SH-SY5Y (cell line): ENCODE data around the gene ADD1.

Experiments
- GATA2 ChIP-seq: IDR thresholded peaks from 2 replicates; pipeline ENCODE4 v1.6.1; 2011; ENCODE audit warnings: mild to moderate bottlenecking, low read depth, low read length
- GATA3 ChIP-seq: IDR thresholded peaks from 2 replicates; pipeline ENCODE4 v1.6.1; 2011; ENCODE audit warnings: low read depth, mild to moderate bottlenecking, low read length, moderate library complexity

GRCh38 chr4:2881431-2881830, 37.8 kb downstream of the ADD1 start:
- TF ChIP-seq GATA2 (no peak), GATA3 (no peak)
